GM21423 (cell line): ENCODE measurements around the gene NFXL1.

ENCODE experiments used
- ATAC-seq: cut with Tn5 transposase; IDR thresholded peaks from one replicate; pipeline ENCODE4 v1.9.1; 2021; ENCODE audit warnings: mild to moderate bottlenecking, moderate library complexity; ENCODE audit not compliant: unreplicated experiment

The NFXL1 gene

DNA sequence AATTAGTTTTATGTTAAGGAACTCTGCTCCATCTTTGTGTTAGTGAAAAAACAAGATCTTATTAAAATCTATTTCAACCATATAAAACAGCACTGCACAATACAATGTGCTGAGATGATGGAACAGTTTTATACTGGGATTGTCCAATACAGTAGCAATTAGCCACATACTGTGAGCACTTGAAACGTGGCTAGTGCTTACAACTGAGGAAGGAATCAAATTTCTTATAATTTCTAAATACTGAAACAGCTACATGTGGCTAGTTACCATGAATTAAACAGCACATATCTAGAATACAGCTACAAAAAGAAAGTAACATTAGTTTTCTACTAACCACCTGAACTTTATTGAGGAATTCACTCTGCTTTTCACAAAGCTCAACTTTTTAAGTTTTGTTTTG is 14.7 kb downstream of the NFXL1 start:
- ATAC-seq, result no peak

DNA sequence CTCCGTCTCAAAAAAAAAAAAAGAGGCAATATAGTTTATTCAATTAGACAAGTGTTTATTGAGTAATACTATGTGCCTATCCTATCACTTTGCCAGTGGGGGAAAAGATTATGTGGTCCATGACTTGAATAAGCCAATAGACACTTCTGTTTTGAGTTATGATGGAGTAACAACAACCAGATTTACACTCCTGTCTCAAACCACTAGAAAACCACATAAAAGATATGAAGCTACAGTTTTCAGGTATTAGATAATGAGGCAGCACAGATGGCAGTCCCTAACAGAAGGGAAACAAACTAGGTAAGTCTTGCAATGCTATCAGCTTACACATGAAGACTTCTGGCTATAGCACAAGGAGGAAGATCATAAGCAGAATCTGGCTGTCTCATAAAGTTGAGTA is 22.5 kb downstream of the NFXL1 start:
- no peak for ATAC-seq

GRCh38 chr4:47882228-47882627 is 32.2 kb downstream of the NFXL1 start:
- ATAC-seq, result no peak

DNA sequence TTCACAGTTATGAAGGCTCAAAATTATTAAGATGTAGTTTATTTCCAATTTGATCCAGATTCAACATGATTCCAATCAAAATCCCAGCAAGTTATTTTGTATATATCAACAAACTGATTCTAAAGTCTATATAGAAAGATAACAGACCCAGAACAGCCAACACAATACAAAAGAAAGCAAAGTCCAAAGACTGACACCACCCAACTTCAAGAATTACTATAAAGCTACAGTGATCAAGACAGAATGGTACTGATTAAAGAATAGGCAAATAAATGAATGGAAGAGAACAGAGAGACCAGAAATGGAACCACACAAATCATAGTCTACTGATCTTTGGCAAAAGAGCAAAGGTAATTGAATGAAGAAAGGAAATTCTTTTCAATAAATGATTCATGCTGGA is 34.9 kb downstream of the NFXL1 start:
- no peak for ATAC-seq

DNA sequence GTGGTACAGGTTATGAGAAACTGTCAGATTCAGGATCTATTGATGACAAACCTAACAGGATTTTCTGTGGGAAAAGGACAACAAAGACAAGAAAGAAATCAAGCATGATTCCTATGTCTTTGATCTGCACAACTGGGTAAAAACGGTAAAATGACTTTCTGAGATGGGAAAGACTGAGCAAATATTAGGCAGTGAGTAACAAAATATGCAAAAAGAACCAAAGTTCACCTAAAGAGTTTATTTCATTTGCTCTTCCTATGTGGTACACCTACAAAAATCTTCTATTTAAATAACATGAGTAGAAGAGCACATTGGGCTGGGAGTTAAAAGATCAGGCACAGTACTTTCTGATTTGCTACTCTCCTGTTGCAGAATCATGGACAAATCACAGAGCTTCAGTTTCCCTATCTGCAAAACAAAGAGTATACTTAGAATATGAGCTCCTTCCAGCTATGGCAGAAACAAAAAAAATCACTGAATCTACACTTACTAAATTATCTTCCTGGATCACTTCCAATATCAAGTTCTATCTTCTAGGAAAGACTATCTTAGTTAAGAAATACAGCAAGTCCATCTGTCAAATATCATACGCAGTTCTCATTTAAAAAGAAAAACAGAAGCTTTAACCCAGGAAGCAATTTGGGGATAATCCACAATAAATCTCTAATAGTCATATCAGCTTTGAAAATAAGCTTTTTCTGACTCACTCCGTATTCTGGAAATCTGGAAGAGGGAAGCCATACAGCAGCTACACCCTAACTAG is 37.4 kb downstream of the NFXL1 start:
- ATAC-seq, result no peak

DNA sequence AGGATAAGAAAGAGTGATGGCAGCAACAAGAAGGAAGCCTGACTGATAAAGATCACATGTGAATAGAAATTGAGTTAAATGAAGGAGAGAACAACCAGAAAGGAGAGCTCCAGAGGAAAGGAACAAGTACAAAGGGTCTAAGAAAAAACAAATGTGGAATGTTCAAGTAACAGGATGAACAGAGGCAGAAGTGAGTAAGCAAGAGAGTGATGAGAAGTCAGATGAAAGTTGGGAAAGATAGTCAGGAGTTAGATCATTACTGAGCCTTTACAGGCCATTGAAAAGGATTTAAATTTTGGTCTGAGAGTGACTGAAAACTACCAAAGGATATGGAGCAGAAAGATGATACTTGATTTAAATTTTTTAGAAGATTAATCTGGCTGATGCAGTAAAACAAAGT is 38.1 kb downstream of the NFXL1 start:
- no peak for ATAC-seq

- ATAC-seq, result no peak
Measured at GRCh38 chr4:47873877-47874541, 40.4 kb downstream of the NFXL1 start.

DNA sequence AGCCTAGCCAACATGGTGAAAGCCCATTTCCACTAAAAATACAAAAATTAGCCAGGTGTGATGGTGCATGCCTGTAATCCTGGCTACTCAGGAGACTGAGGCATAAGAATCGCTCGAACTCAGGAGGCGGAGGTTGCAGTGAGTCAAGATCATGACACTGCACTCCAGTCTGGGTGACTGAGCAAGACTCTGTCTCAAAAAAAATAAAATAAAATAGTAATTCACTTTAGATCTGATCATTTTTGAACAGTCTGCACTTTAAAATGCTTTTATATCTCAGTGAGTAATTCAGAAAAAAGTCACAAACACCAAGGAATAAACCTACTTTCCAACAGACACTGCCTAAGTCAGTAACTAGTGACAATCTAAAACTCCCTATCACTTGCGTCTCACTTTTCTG is 50.9 kb downstream of the NFXL1 start:
- no peak for ATAC-seq

DNA sequence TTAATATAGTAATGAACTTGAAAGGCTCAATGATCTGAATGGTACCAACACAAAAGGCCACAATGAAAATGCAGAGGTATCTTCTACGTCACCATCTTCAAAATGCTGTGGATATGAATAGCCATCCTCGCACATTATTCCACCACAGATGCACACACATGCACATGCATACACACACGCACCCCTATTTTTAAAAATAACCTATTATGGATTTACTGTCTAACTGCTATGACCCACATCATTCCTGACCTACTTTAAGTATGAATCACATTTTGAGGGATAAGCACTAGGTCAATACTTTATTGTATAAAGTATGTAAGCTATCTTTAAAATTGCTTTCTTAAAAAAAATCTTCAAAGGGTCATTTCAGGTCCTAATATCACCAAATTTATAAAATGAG is 52.1 kb downstream of the NFXL1 start:
- no peak for ATAC-seq

DNA sequence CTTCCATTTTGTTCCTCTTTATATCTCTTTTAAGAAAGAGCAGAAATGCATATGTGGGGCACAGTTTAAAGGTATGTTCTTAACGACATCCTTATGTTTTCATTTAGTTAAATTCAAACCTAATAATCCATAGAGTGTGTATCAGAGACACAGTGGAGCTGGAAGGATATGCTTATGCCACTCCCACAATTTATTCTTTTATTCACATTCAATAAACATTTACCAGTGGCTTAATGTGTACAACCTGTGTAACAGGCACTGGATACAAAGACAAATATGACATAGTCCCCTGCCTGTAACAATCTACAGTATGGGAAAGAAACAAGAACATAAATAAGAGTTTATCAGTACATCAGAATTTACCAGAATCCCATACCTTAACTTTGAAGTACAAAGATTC is 54.1 kb downstream of the NFXL1 start:
- ATAC-seq, result no peak

GRCh38 chr4:47858006-47858405 is 56.4 kb downstream of the NFXL1 start:
- no peak for ATAC-seq

GRCh38 chr4:47856713-47857112 is 57.7 kb downstream of the NFXL1 start:
- no peak for ATAC-seq

GRCh38 chr4:47855350-47855749 is 59.0 kb downstream of the NFXL1 start:
- no peak for ATAC-seq

- ATAC-seq, result no peak
Measured at GRCh38 chr4:47852136-47852535, 62.2 kb downstream of the NFXL1 start.

GRCh38 chr4:47849466-47849865 is 64.9 kb downstream of the NFXL1 start:
- no peak for ATAC-seq

- no peak for ATAC-seq
Measured at GRCh38 chr4:47848041-47848440, 66.3 kb downstream of the NFXL1 start.

GRCh38 chr4:47842985-47843384 is 71.4 kb downstream of the NFXL1 start:
- no peak for ATAC-seq

DNA sequence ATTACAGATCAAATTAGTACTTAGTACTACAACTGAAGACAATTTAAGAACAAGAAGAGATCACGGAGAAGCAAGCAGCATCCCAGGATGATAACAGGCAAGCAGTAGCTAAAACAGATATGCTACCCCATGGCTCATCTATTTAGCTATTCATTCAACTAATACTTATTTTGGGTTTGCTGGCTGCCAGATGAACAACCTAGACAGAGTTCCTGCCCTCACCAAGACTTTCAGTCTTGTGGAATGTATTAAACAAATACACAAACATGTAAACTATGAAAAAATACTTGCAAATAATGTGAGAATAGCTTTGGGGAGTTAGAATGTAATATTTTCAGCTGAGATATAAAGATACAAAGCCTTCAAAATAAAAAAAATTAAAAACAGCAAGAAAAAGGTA is 74.1 kb downstream of the NFXL1 start:
- ATAC-seq, result no peak

- peak; percentile 46 for ATAC-seq
Measured at GRCh38 chr4:47839259-47839658, 75.1 kb downstream of the NFXL1 start.

- no peak for ATAC-seq
Measured at GRCh38 chr4:47838445-47838844, 75.9 kb downstream of the NFXL1 start.

DNA sequence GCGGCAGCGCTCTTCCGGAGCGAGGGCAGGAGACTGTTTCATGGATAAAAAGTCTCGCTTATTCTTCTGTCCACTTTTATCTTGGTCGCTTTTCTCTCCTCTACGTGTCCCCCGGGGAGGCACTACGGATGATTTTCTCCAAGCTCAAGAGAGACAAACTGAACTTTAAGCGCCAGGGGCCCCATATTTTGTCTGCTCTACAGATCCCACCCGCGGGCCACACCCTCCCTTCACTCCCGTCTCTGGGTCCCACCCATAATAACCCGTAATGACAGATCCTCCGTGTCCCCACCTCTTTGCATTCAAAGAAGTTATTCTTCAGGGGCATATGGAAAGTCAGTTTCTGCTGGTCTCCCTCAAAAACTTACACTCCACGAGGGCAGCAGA is 76.5 kb downstream of the NFXL1 start, which contains the start of gene CORIN:
Gene CORIN, minus strand, starts transcription at position 160 of the 387 bp plus-strand sequence. Its CDS starts 118 bp downstream, at position 42.
- ATAC-seq, result no peak

- peak; percentile 57 for ATAC-seq
Measured at GRCh38 chr4:47837094-47837907, 77.1 kb downstream of the NFXL1 start.
